Testis (tissue), 3 donors: ENCODE results near the gene SPACA7. TPM values are rescaled to one million over a fixed set of nuclear protein-coding genes. Genes with fewer than 3 reads are reported as not detected.

Experiments
- DNase-seq: peaks from one replicate; pipeline ENCODE4 v3.0.0-alpha.2; 2019
- H3K27ac ChIP-seq, 2 donors: fragments of 200-600 bp; sonication (generic); one replicate each; pipeline ENCODE4 v1.5.1; 2019
- H3K27me3 ChIP-seq: fragments of 200-600 bp; sonication (generic); one replicate; pipeline ENCODE4 v1.5.1; 2019
- H3K36me3 ChIP-seq: fragments of 200-600 bp; sonication (generic); one replicate; pipeline ENCODE4 v1.5.1; 2017; ENCODE audit warnings: low read depth; ENCODE audit errors: missing control alignments
- H3K4me1 ChIP-seq: fragments of 200-600 bp; sonication (generic); one replicate; pipeline ENCODE4 v1.5.1; 2019
- H3K4me3 ChIP-seq, 2 donors: fragments of 200-600 bp; sonication (generic); one replicate each; pipeline ENCODE4 v1.5.1; 2017 to 2019
- H3K9me3 ChIP-seq: fragments of 200-600 bp; sonication (generic); one replicate; pipeline ENCODE4 v1.5.1; 2017
- CTCF ChIP-seq, 3 experiments: fragments of 450-650 bp in 2 of 3; fragments of 200-600 bp in 1 of 3; sonication (generic) in 1 of 3; IDR thresholded peaks; one replicate each; pipeline ENCODE4 v1.5.1; 2016 to 2019; ENCODE audit warnings: antibody characterized with exemption in 3 of 3, mild to moderate bottlenecking in 2 of 3, moderate library complexity in 1 of 3
- POLR2A ChIP-seq: fragments of 450-650 bp; IDR thresholded peaks from one replicate; pipeline ENCODE4 v1.6.1; 2017; ENCODE audit warnings: antibody characterized with exemption, mild to moderate bottlenecking, moderate library complexity
- WGBS, 2 donors: methylation state at CpG; one replicate each; pipeline ENCODE4 v1.1.5; 2018; 5-methylcytosine and 5-hydroxymethylcytosine counted together
- intact Hi-C: fragments of 100-400 bp; cut with DNase I; formaldehyde crosslinking; loops from one replicate; pipeline ENCODE4 v1.15.1; 2023; ENCODE audit warnings: low total_unique reads
- polyA plus RNA-seq: library from polyadenylated mRNA; stranded (reverse); fragments of 350-450 nt; fragmentation: Illumina TruSeq; extraction: RNeasy Lipid Tissue Mini Kit (QIAGEN cat#74804); gene quantifications from one replicate; pipeline ENCODE4 v1.2.3, GENCODE V29; 2014; ENCODE audit warnings: low read depth, low replicate concordance; ENCODE audit not compliant: insufficient read depth
- total RNA-seq, 2 donors: library from RNA; depleted of rRNA; stranded (reverse); fragments of >200 nt; gene quantifications; one replicate each; pipeline ENCODE4 v1.2.3, GENCODE V29; 2016

The SPACA7 gene
- total and polyA plus RNA-seq, 3 donors from 2014 or later = 27.7 to 97.6 (median 63.0) TPM

- H3K27ac ChIP-seq = no peak overlapping the region
- no peaks in the 10 kb centered on the region for H3K9me3 ChIP-seq
- WGBS, 2 donors = 85 to 90% methylated on average over 14 to 27 of the region's 27 CpGs
- H3K27me3 ChIP-seq = no peaks in the 10 kb centered on the region
- intact Hi-C loops = loop anchor here (5.0 kb wide), 1 partner anchor 976 kb away; no protein-coding TSS in a partner anchor
- H3K4me1 ChIP-seq = no peaks in the 10 kb centered on the region
- DNase-seq = no peak
- TF ChIP-seq CTCF (IDR thresholded peaks at IDR 0.05) (no peak), POLR2A (no peak)
- H3K4me3 ChIP-seq = no peak overlapping the region
- H3K36me3 ChIP-seq = no peaks in the 10 kb centered on the region
Measured at GRCh38 chr13:112447761-112448603, 71.8 kb downstream of the SPACA7 start.

- DNase-seq = no peak
- whole genome bisulfite sequencing, 2 donors = 88 to 92% methylated on average over 12 to 18 of the region's 20 CpGs
Measured at GRCh38 chr13:112448621-112449544, 72.7 kb downstream of the SPACA7 start.

GRCh38 chr13:112449545-112449930 is 73.4 kb downstream of the SPACA7 start:
- H3K4me1 ChIP-seq = no peaks in the 10 kb centered on the region
- H3K9me3 ChIP-seq = no peaks in the 10 kb centered on the region
- H3K27me3 ChIP-seq = no peaks in the 10 kb centered on the region
- H3K27ac ChIP-seq = no peak overlapping the region
- WGBS, 2 donors = 84% methylated on average over 16 of the region's 16 CpGs
- DNase-seq = no peak
- H3K36me3 ChIP-seq = no peaks in the 10 kb centered on the region
- no peak for TF ChIP-seq CTCF (IDR thresholded peaks at IDR 0.05)
- no peak for TF ChIP-seq POLR2A
- H3K4me3 ChIP-seq = no peak overlapping the region
- intact Hi-C loops = loop anchor here (5.0 kb wide), 1 partner anchor 977 kb away; no protein-coding TSS in a partner anchor

More at GRCh38 chr13:112448621-112449544, 72.7 kb downstream of the SPACA7 start:
- intact Hi-C loops = loop anchor here (5.0 kb wide), 1 partner anchor 977 kb away; no protein-coding TSS in a partner anchor
- Histone ChIP-seq H3K27me3 (no peaks in the 10 kb centered on the region), H3K36me3 (no peaks in the 10 kb centered on the region), H3K4me3 (no peak overlapping the region), H3K9me3 (no peaks in the 10 kb centered on the region), H3K27ac (no peak overlapping the region), H3K4me1 (no peaks in the 10 kb centered on the region)
- TF ChIP-seq CTCF (IDR thresholded peaks at IDR 0.05) = no peak
- TF ChIP-seq POLR2A = no peak

DNA sequence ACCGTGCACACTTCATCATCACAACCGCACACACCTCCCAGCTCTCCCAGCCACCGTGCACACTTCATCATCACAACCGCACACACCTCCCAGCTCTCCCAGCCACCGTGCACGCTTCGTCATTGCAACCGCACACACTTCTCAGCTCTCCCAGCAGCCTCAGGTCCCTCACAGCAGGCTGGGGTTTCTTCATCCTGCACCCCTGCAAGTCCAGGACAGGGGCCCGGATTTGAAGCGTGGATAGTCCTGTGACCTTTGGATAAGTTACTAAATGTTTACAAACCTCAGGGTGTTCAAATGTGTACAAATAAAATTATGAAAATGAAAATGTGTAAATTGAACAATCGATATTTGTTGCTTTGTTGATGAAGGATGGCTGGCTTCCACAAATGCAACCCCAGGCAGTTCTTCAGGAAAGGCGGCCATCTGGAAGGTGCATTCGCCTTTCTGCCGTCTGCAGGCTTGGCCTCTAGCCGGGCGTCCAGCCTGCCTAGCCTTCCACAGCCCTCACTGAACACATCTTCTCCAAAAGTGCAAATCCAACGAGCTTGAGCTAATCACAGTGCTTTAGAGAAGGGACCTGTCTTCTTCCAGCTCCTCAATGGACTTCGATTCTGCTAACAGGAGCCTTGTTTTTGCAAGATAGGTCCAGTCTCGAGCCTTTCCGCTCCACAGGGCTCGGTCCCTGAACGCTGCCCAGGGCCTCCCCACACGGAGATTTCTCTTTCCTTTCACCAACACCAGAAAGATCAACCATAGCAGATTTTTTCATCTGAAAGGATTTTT is 74.2 kb downstream of the SPACA7 start:
- Histone ChIP-seq H3K4me1 (no peaks in the 10 kb centered on the region), H3K27me3 (no peaks in the 10 kb centered on the region), H3K4me3 (no peak overlapping the region), H3K9me3 (no peaks in the 10 kb centered on the region), H3K36me3 (no peaks in the 10 kb centered on the region), H3K27ac (no peak overlapping the region)
- 87 to 89% methylated on average over 21 to 22 of the region's 23 CpGs for WGBS, 2 donors
- no peak for DNase-seq
- TF ChIP-seq CTCF (IDR thresholded peaks at IDR 0.05) = no peak
- TF ChIP-seq POLR2A = no peak
- intact Hi-C loops = no loop called here
